OCI-LY3 (cell line): ENCODE data around the gene LGALSL.

Source experiments
- H2AFZ ChIP-seq: fragments of 200-600, 300-600 bp; shearing (Covaris generic); 2 replicates; pipeline ENCODE4 v1.6.0; 2014; ENCODE audit warnings: antibody characterized with exemption, low read depth, low read length
- H3K27ac ChIP-seq: fragments of 200-600, 300-600 bp; sonication (generic); 2 replicates; pipeline ENCODE4 v1.5.1; 2014; ENCODE audit warnings: mild to moderate bottlenecking, low read length, moderate library complexity, mixed read lengths
- H3K27me3 ChIP-seq: fragments of 200-600, 300-600 bp; sonication (generic); 2 replicates; pipeline ENCODE4 v1.6.1; 2014; ENCODE audit warnings: low read depth, low read length, mixed read lengths
- H3K36me3 ChIP-seq: fragments of 200-600, 300-600 bp; sonication (generic); replicated peaks from 2 replicates; pipeline ENCODE3; 2014; ENCODE audit warnings: low read depth, low read length, mixed read lengths
- H3K4me1 ChIP-seq: fragments of 300-600, 200-600 bp; sonication (generic); 2 replicates; pipeline ENCODE4 v1.6.1; 2014; ENCODE audit warnings: low read length, mixed read lengths
- H3K4me2 ChIP-seq: fragments of 200-600, 300-600 bp; sonication (generic); 2 replicates; pipeline ENCODE4 v1.6.1; 2014; ENCODE audit warnings: low read length, mixed read lengths
- H3K4me3 ChIP-seq: fragments of 300-600, 200-600 bp; sonication (generic); 2 replicates; pipeline ENCODE4 v1.5.1; 2014; ENCODE audit warnings: antibody characterized with exemption, mild to moderate bottlenecking, low read length, moderate library complexity
- H3K79me2 ChIP-seq: fragments of 300-600, 200-600 bp; shearing (Covaris generic); 2 replicates; pipeline ENCODE4 v1.6.1; 2014; ENCODE audit warnings: mild to moderate bottlenecking, low read length, mixed read lengths
- H3K9ac ChIP-seq: fragments of 300-600, 200-600 bp; shearing (Covaris generic); 2 replicates; pipeline ENCODE4 v1.6.0; 2014; ENCODE audit warnings: mild to moderate bottlenecking, low read length, moderate library complexity
- H3K9me3 ChIP-seq: fragments of 200-600, 300-600 bp; shearing (Covaris generic); 2 replicates; pipeline ENCODE4 v1.6.1; 2014; ENCODE audit warnings: low read length, mixed read lengths; ENCODE audit not compliant: insufficient read depth
- H4K20me1 ChIP-seq: fragments of 200-600, 300-600 bp; sonication (generic); 2 replicates; pipeline ENCODE4 v1.6.1; 2016; ENCODE audit warnings: low read length, mixed read lengths; ENCODE audit not compliant: insufficient read depth
- CTCF ChIP-seq: fragments of 200-600, 300-600 bp; sonication (generic); IDR thresholded peaks from 2 replicates; pipeline ENCODE4 v1.5.1; 2014; ENCODE audit warnings: antibody characterized with exemption, low read length, low read depth
- EZH2phosphoT487 ChIP-seq: fragments of 200-600 bp; shearing (Covaris generic); IDR thresholded peaks from 2 replicates; pipeline ENCODE4 v1.6.1; 2018; ENCODE audit warnings: antibody characterized with exemption, mixed run types, low read depth

Gene LGALSL

GRCh38 chr2:64485331-64485730 is 31.4 kb downstream of the LGALSL start:
- Histone ChIP-seq H3K4me2 (no peak overlapping the region), H3K4me3 (no peak overlapping the region), H3K9ac (no peak overlapping the region)

GRCh38 chr2:64485961-64486360 is 32.0 kb downstream of the LGALSL start:
- TF ChIP-seq CTCF (no peak), EZH2phosphoT487 (no peak)
- Histone ChIP-seq H4K20me1 (no peaks in the 10 kb centered on the region), H3K79me2 (no peaks in the 10 kb centered on the region), H3K27ac (no peak overlapping the region), H3K9ac (no peak overlapping the region), H3K4me3 (no peak overlapping the region), H3K27me3 (peaks cover 25% of the 10 kb centered on the region), H3K36me3 (no peaks in the 10 kb centered on the region), H3K4me1 (peaks cover 16% of the 10 kb centered on the region), H3K4me2 (no peak overlapping the region), H3K9me3 (no peaks in the 10 kb centered on the region), H2AFZ (no peak overlapping the region)

More at GRCh38 chr2:64485331-64485730, 31.4 kb downstream of the LGALSL start:
- Histone ChIP-seq H3K9me3 (no peaks in the 10 kb centered on the region), H2AFZ (no peak overlapping the region), H3K36me3 (no peaks in the 10 kb centered on the region), H3K27me3 (peaks cover 25% of the 10 kb centered on the region), H3K27ac (no peak overlapping the region), H3K79me2 (no peaks in the 10 kb centered on the region), H4K20me1 (no peaks in the 10 kb centered on the region), H3K4me1 (peaks cover 16% of the 10 kb centered on the region)
- TF ChIP-seq EZH2phosphoT487 = no peak
- no peak for TF ChIP-seq CTCF

- Histone ChIP-seq H2AFZ (no peak overlapping the region), H3K4me2 (peak overlapping the region; percentile 23; the same call in 1 of the 2 replicates), H3K79me2 (no peaks in the 10 kb centered on the region), H3K4me3 (no peak overlapping the region), H3K27ac (no peak overlapping the region), H3K27me3 (peaks cover 25% of the 10 kb centered on the region), H3K36me3 (no peaks in the 10 kb centered on the region), H4K20me1 (no peaks in the 10 kb centered on the region), H3K9ac (no peak overlapping the region), H3K4me1 (peaks cover 16% of the 10 kb centered on the region), H3K9me3 (no peaks in the 10 kb centered on the region)
- TF ChIP-seq EZH2phosphoT487 (no peak), CTCF (no peak)
Measured at GRCh38 chr2:64487256-64488049, 33.5 kb downstream of the LGALSL start.

- Histone ChIP-seq H3K27ac (no peak overlapping the region), H4K20me1 (no peaks in the 10 kb centered on the region), H3K27me3 (peaks cover 25% of the 10 kb centered on the region), H2AFZ (no peak overlapping the region; the same call in 1 of the 2 replicates), H3K4me1 (peaks cover 16% of the 10 kb centered on the region), H3K9me3 (no peaks in the 10 kb centered on the region), H3K79me2 (no peaks in the 10 kb centered on the region), H3K9ac (no peak overlapping the region), H3K4me3 (peak overlapping the region; percentile 13; the same call in 1 of the 2 replicates), H3K4me2 (peak overlapping the region; percentile 55), H3K36me3 (no peaks in the 10 kb centered on the region)
- TF ChIP-seq EZH2phosphoT487 (no peak), CTCF (peak; percentile 75)
Measured at GRCh38 chr2:64488050-64488974, 34.4 kb downstream of the LGALSL start.
